ENCODE results near the gene ACOX3.
"Not testable (repeated sequence)": the region's sequence is repeated elsewhere in the genome, so short reads cannot be mapped to it uniquely, and the experiment has no call there.

Gene ACOX3

GRCh38 chr4:8396762-8397406 lies 43.6 kb downstream of the ACOX3 start:
- peaks cover 2% of the 10 kb centered on the region for H3K4me1 Mint-ChIP-seq
- no peak overlapping the region for H3K27ac Mint-ChIP-seq
- H3K27me3 Mint-ChIP-seq = no peaks in the 10 kb centered on the region
- DNase-seq = no peak
- no peak for ATAC-seq
- H3K4me3 Mint-ChIP-seq = no peak overlapping the region
- peaks cover 10% of the 10 kb centered on the region for H3K36me3 Mint-ChIP-seq (ENCODE audit: low read depth)
- no peaks in the 10 kb centered on the region for H3K9me3 Mint-ChIP-seq

- no peak for ATAC-seq
- no peaks in the 10 kb centered on the region for H3K27me3 Mint-ChIP-seq
- H3K27ac Mint-ChIP-seq = no peak overlapping the region
- peaks cover 12% of the 10 kb centered on the region for H3K36me3 Mint-ChIP-seq (ENCODE audit: low read depth)
- no peak for DNase-seq
- no peak overlapping the region for H3K4me3 Mint-ChIP-seq
- peaks cover 3% of the 10 kb centered on the region for H3K4me1 Mint-ChIP-seq
- no peaks in the 10 kb centered on the region for H3K9me3 Mint-ChIP-seq
Measured at GRCh38 chr4:8395504-8396296, 44.8 kb downstream of the ACOX3 start.

GRCh38 chr4:8394806-8395205 lies 45.7 kb downstream of the ACOX3 start:
- no peak overlapping the region for H3K4me3 Mint-ChIP-seq
- ATAC-seq (no peak), DNase-seq (no peak)
- H3K9me3 Mint-ChIP-seq = no peaks in the 10 kb centered on the region
- peaks cover 3% of the 10 kb centered on the region for H3K4me1 Mint-ChIP-seq
- peaks cover 12% of the 10 kb centered on the region for H3K36me3 Mint-ChIP-seq (ENCODE audit: low read depth)
- no peaks in the 10 kb centered on the region for H3K27me3 Mint-ChIP-seq
- H3K27ac Mint-ChIP-seq = no peak overlapping the region

GRCh38 chr4:8394061-8394519 lies 46.4 kb downstream of the ACOX3 start:
- no peak overlapping the region for H3K27ac Mint-ChIP-seq
- peaks cover 3% of the 10 kb centered on the region for H3K4me1 Mint-ChIP-seq
- no peaks in the 10 kb centered on the region for H3K27me3 Mint-ChIP-seq
- no peak overlapping the region for H3K4me3 Mint-ChIP-seq
- H3K36me3 Mint-ChIP-seq (ENCODE audit: low read depth) = peaks cover 11% of the 10 kb centered on the region
- ATAC-seq (no peak), DNase-seq (no peak)
- no peaks in the 10 kb centered on the region for H3K9me3 Mint-ChIP-seq

GRCh38 chr4:8393593-8394038 lies 46.9 kb downstream of the ACOX3 start:
- H3K4me3 Mint-ChIP-seq = no peak overlapping the region
- no peak for ATAC-seq
- no peaks in the 10 kb centered on the region for H3K9me3 Mint-ChIP-seq
- H3K4me1 Mint-ChIP-seq = peaks cover 3% of the 10 kb centered on the region
- peaks cover 11% of the 10 kb centered on the region for H3K36me3 Mint-ChIP-seq (ENCODE audit: low read depth)
- no peak for DNase-seq
- no peaks in the 10 kb centered on the region for H3K27me3 Mint-ChIP-seq
- no peak overlapping the region for H3K27ac Mint-ChIP-seq

- H3K9me3 Mint-ChIP-seq = no peaks in the 10 kb centered on the region
- H3K4me3 Mint-ChIP-seq = no peak overlapping the region
- no peaks in the 10 kb centered on the region for H3K27me3 Mint-ChIP-seq
- peaks cover 11% of the 10 kb centered on the region for H3K36me3 Mint-ChIP-seq (ENCODE audit: low read depth)
- no peak for DNase-seq
- no peak overlapping the region for H3K27ac Mint-ChIP-seq
- ATAC-seq = no peak
- peaks cover 3% of the 10 kb centered on the region for H3K4me1 Mint-ChIP-seq
Measured at GRCh38 chr4:8392591-8393190, 47.8 kb downstream of the ACOX3 start.

GRCh38 chr4:8391972-8392371 lies 48.6 kb downstream of the ACOX3 start:
- no peak for ATAC-seq
- no peak for DNase-seq
- Mint-ChIP-seq H3K36me3 (ENCODE audit: low read depth) (peaks cover 15% of the 10 kb centered on the region), H3K27me3 (no peaks in the 10 kb centered on the region), H3K4me1 (peaks cover 3% of the 10 kb centered on the region), H3K4me3 (no peak overlapping the region), H3K27ac (no peak overlapping the region), H3K9me3 (no peaks in the 10 kb centered on the region)

- Mint-ChIP-seq H3K9me3 (no peaks in the 10 kb centered on the region), H3K27me3 (no peaks in the 10 kb centered on the region), H3K36me3 (ENCODE audit: low read depth) (peaks cover 12% of the 10 kb centered on the region), H3K4me3 (no peak overlapping the region), H3K4me1 (peaks cover 3% of the 10 kb centered on the region), H3K27ac (no peak overlapping the region)
- ATAC-seq = no peak
- DNase-seq = no peak
Measured at GRCh38 chr4:8391071-8391470, 49.5 kb downstream of the ACOX3 start.

- no peak overlapping the region for H3K27ac Mint-ChIP-seq
- ATAC-seq = no peak
- H3K4me1 Mint-ChIP-seq = peaks cover 3% of the 10 kb centered on the region
- H3K9me3 Mint-ChIP-seq = no peaks in the 10 kb centered on the region
- no peaks in the 10 kb centered on the region for H3K27me3 Mint-ChIP-seq
- peaks cover 10% of the 10 kb centered on the region for H3K36me3 Mint-ChIP-seq (ENCODE audit: low read depth)
- no peak for DNase-seq
- no peak overlapping the region for H3K4me3 Mint-ChIP-seq
Measured at GRCh38 chr4:8390577-8390976, 49.9 kb downstream of the ACOX3 start.

GRCh38 chr4:8388528-8388870 lies 52.0 kb downstream of the ACOX3 start:
- no peak for DNase-seq
- no peaks in the 10 kb centered on the region for H3K9me3 Mint-ChIP-seq
- no peak overlapping the region for H3K4me3 Mint-ChIP-seq
- no peak for ATAC-seq
- H3K27me3 Mint-ChIP-seq = no peaks in the 10 kb centered on the region
- H3K36me3 Mint-ChIP-seq (ENCODE audit: low read depth) = peaks cover 8% of the 10 kb centered on the region
- no peak overlapping the region for H3K27ac Mint-ChIP-seq
- H3K4me1 Mint-ChIP-seq = peaks cover 3% of the 10 kb centered on the region

GRCh38 chr4:8387615-8388527 lies 52.7 kb downstream of the ACOX3 start:
- no peak overlapping the region for H3K4me3 Mint-ChIP-seq
- ATAC-seq (no peak), DNase-seq (no peak)
- H3K4me1 Mint-ChIP-seq = peaks cover 3% of the 10 kb centered on the region
- peaks cover 8% of the 10 kb centered on the region for H3K36me3 Mint-ChIP-seq (ENCODE audit: low read depth)
- no peaks in the 10 kb centered on the region for H3K27me3 Mint-ChIP-seq
- no peaks in the 10 kb centered on the region for H3K9me3 Mint-ChIP-seq
- H3K27ac Mint-ChIP-seq = no peak overlapping the region

- Mint-ChIP-seq H3K4me3 (no peak overlapping the region), H3K27ac (no peak overlapping the region), H3K9me3 (no peaks in the 10 kb centered on the region), H3K27me3 (no peaks in the 10 kb centered on the region), H3K4me1 (peaks cover 3% of the 10 kb centered on the region), H3K36me3 (ENCODE audit: low read depth) (peaks cover 8% of the 10 kb centered on the region)
- DNase-seq = no peak
- no peak for ATAC-seq
Measured at GRCh38 chr4:8387194-8387593, 53.3 kb downstream of the ACOX3 start.

- Mint-ChIP-seq H3K9me3 (no peaks in the 10 kb centered on the region), H3K36me3 (ENCODE audit: low read depth) (peaks cover 8% of the 10 kb centered on the region), H3K27ac (no peak overlapping the region), H3K4me3 (no peak overlapping the region), H3K27me3 (no peaks in the 10 kb centered on the region), H3K4me1 (no peaks in the 10 kb centered on the region)
- no peak for ATAC-seq
- no peak for DNase-seq
Measured at GRCh38 chr4:8386731-8387130, 53.8 kb downstream of the ACOX3 start.

- H3K27me3 Mint-ChIP-seq; DNase-seq; H3K9me3 Mint-ChIP-seq; H3K36me3 Mint-ChIP-seq (ENCODE audit: low read depth); ATAC-seq; H3K4me1 Mint-ChIP-seq; H3K27ac Mint-ChIP-seq; H3K4me3 Mint-ChIP-seq: not testable (repeated sequence)
Measured at GRCh38 chr4:8386131-8386530, 54.4 kb downstream of the ACOX3 start.
